Measurements from ENCODE around the gene LEMD1. TPM values are rescaled to one million over a fixed set of nuclear protein-coding genes. Genes with fewer than 3 reads are reported as not detected.

LEMD1 gene
- total and polyA plus RNA-seq, 2 experiments from 2014 or later = not detected

DNA sequence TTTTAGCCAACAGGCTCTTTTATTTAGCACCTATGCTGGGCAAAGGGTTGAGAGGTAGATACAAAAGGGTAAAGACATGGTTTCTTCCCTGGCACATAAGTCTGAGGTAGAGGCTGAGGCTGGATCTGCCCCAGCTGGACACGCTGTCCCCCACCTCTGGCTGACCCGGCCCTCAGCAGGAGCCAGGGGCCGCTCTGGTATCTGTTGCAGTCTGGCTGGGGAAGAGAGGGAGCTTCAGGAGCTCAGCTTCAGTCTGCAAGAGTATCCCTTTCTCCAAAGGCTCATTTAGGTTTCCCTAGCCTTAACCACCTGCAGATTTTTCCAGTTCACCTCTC lies 19.8 kb upstream of the LEMD1 start:
- Histone ChIP-seq H3K9me3 (ENCODE audit: low read depth) (no peaks in the 10 kb centered on the region), H3K27ac (peak overlapping the region; percentile 72), H3K4me3 (no peak overlapping the region), H3K4me1 (ENCODE audit: low read depth) (peaks cover 36% of the 10 kb centered on the region), H3K27me3 (no peaks in the 10 kb centered on the region), H3K36me3 (no peaks in the 10 kb centered on the region)
- DNase-seq (ENCODE audit: low read depth in 1 of 2, low spot score in 1 of 2) = no peak
- TF ChIP-seq, protein P1, sequence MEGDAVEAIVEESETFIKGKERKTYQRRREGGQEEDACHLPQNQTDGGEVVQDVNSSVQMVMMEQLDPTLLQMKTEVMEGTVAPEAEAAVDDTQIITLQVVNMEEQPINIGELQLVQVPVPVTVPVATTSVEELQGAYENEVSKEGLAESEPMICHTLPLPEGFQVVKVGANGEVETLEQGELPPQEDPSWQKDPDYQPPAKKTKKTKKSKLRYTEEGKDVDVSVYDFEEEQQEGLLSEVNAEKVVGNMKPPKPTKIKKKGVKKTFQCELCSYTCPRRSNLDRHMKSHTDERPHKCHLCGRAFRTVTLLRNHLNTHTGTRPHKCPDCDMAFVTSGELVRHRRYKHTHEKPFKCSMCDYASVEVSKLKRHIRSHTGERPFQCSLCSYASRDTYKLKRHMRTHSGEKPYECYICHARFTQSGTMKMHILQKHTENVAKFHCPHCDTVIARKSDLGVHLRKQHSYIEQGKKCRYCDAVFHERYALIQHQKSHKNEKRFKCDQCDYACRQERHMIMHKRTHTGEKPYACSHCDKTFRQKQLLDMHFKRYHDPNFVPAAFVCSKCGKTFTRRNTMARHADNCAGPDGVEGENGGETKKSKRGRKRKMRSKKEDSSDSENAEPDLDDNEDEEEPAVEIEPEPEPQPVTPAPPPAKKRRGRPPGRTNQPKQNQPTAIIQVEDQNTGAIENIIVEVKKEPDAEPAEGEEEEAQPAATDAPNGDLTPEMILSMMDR (IDR thresholded peaks at IDR 0.05; ENCODE audit: low read depth, low read length) = no peak

DNA sequence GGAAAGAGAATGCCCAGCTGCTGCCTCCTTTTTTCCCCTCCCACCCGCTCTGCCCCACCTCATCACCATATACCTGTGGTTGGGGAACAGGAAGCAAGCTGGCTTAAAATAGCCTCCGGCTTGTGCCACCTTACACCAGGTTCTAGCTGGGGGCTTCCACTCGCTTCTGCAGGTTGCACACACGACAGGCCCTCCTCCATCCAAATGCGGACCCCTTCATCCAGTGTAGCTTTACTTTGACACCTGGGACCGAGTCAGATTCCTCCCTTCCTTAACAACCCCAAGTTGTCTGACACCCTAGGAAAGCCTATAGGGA lies 19.4 kb upstream of the LEMD1 start:
- DNase-seq (ENCODE audit: low read depth in 1 of 2, low spot score in 1 of 2) = no peak

DNA sequence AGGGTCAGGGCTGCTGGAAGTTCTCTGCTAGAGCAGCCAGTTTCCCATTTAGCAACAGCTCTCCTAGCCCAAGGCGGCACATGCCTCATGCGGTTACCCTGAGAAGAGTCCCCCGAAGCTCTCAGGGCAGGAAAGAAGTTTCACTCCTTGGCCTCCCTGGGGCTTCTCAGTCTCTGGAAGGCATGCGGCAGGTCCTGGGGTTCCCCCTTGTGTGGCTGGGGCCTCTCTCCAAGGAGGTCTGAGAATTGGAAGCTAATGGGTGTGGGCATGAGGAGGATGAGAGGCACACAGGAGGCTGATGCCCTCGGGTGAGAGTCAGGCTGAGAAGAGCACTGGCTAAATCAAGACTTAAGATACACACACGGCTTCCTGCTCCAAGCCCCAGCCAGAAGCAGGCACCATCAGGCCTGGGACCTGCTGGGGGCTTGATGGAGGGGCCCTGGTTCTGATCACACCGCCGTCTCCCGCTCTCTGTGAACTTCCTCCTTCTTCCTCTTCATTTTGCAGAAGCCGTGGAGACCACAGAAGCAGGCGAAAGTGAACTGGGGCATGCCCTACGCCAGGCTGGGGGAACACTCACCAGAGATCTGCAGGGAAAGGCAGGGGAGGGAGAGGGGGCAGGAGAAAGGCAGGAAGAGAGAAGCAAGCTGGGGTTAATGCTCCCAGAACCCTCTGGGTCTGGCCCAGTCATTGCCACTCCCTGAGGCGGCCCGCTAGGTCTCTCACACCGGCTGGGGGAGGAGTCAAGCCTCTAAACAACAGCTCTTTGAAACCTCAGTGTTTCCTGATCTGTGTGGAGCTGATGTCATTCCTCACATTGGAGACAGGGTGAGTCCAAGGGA lies 18.8 kb upstream of the LEMD1 start:
- Histone ChIP-seq H3K27me3 (no peaks in the 10 kb centered on the region), H3K36me3 (no peaks in the 10 kb centered on the region), H3K27ac (no peak overlapping the region), H3K9me3 (ENCODE audit: low read depth) (no peaks in the 10 kb centered on the region), H3K4me3 (no peak overlapping the region), H3K4me1 (ENCODE audit: low read depth) (peaks cover 36% of the 10 kb centered on the region)
- peak; percentile 55 to 81 for DNase-seq (ENCODE audit: low read depth in 1 of 2, low spot score in 1 of 2)
- TF ChIP-seq, protein P1 (IDR thresholded peaks at IDR 0.05; ENCODE audit: low read depth, low read length) = no peak

More for the DNA sequence above, 19.4 kb upstream of the LEMD1 start:
- no peaks in the 10 kb centered on the region for H3K36me3 ChIP-seq
- no peaks in the 10 kb centered on the region for H3K9me3 ChIP-seq (ENCODE audit: low read depth)
- TF ChIP-seq, protein P1 (IDR thresholded peaks at IDR 0.05; ENCODE audit: low read depth, low read length) = no peak
- no peaks in the 10 kb centered on the region for H3K27me3 ChIP-seq
- H3K27ac ChIP-seq = peak overlapping the region; percentile 72
- H3K4me1 ChIP-seq (ENCODE audit: low read depth) = peaks cover 36% of the 10 kb centered on the region
- no peak overlapping the region for H3K4me3 ChIP-seq

DNA sequence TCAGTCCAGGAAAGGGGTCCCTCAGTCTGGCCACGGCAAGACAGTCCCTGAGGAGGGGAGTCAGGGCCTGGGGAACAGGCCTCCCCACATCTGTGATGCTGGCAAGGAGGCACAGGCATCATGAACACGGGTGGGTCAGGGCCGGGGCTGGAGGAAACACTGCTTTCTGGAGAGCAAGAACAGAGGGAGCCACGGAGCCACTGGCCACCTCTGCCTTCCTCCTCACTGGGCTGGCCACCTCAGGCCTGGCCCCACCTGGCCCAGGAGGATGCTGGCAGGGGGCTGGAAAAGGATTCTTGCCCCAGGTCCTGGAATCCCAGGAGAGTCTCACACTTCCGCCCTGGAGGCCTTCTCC lies 18.2 kb upstream of the LEMD1 start:
- no peak overlapping the region for H3K27ac ChIP-seq
- H3K4me3 ChIP-seq = no peak overlapping the region
- no peaks in the 10 kb centered on the region for H3K36me3 ChIP-seq
- TF ChIP-seq, protein P1 (IDR thresholded peaks at IDR 0.05; ENCODE audit: low read depth, low read length) = no peak
- no peaks in the 10 kb centered on the region for H3K27me3 ChIP-seq
- DNase-seq (ENCODE audit: low read depth in 1 of 2, low spot score in 1 of 2) = no peak
- H3K4me1 ChIP-seq (ENCODE audit: low read depth) = peaks cover 36% of the 10 kb centered on the region
- no peaks in the 10 kb centered on the region for H3K9me3 ChIP-seq (ENCODE audit: low read depth)

DNA sequence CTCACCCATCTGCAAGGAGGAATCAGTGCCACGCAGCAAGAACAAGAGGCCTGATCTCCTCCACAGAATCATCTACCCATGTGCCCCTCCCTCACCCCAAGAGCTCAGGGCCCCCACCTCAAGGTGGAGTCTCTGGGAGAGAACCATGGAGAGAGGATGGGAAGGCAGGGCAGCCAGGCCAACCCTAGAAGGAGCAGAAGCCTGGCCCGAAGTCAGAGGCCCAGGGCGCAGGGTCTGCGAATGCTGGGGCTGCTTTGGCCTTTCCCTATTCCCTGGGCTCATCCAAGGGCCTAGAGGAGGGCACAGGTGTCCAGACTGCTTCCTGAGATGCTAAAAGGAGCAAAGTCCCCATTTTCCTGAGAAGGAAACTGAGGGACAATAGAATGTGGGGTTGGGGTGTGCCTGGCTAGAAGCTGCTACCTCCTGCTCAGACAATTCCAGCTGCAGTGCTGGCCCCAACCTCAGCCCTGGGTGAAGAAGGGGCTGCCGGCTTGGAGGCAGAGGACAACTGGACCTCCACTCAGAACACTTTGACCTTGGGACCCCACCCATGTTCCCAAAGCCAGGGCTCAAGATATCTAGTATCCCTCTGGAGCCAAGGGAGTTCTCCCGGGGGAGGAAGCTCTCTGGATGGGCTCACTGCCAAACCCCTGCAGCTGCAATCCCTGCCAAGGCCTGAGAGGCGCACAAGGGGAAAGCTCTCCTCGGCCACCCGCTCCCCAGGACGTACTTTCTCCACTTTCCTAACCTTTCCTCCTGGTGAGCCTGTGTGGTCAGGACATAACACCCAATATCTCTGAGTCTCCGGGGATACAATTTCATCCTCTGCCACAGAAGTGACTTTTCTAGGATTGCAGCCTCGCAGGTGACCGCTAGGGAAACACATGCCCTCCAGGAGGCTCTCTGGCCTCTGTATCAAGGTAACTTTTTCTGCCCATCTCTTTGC lies 16.6 kb upstream of the LEMD1 start:
- no peak overlapping the region for H3K27ac ChIP-seq
- no peaks in the 10 kb centered on the region for H3K9me3 ChIP-seq (ENCODE audit: low read depth)
- peak; percentile 83 to 88 for DNase-seq (ENCODE audit: low read depth in 1 of 2, low spot score in 1 of 2)
- no peak overlapping the region for H3K4me3 ChIP-seq
- H3K36me3 ChIP-seq = no peaks in the 10 kb centered on the region
- no peaks in the 10 kb centered on the region for H3K27me3 ChIP-seq
- TF ChIP-seq, protein P1 (IDR thresholded peaks at IDR 0.05; ENCODE audit: low read depth, low read length) = peak; percentile 62
- H3K4me1 ChIP-seq (ENCODE audit: low read depth) = peaks cover 31% of the 10 kb centered on the region

Measured in cardiac muscle cell (in vitro differentiated cells and primary cell).